HG03196 (cell line): ENCODE data around the gene FASTKD3.

Experiments used
- ATAC-seq: cut with Tn5 transposase; IDR thresholded peaks from one replicate; pipeline ENCODE4 v1.9.1; 2021; ENCODE audit not compliant: unreplicated experiment

Gene FASTKD3

GRCh38 chr5:7881091-7881490, 12.3 kb upstream of the FASTKD3 start:
- ATAC-seq = no peak

GRCh38 chr5:7878381-7878873, 9.6 kb upstream of the FASTKD3 start:
- peak; percentile 89 for ATAC-seq

DNA sequence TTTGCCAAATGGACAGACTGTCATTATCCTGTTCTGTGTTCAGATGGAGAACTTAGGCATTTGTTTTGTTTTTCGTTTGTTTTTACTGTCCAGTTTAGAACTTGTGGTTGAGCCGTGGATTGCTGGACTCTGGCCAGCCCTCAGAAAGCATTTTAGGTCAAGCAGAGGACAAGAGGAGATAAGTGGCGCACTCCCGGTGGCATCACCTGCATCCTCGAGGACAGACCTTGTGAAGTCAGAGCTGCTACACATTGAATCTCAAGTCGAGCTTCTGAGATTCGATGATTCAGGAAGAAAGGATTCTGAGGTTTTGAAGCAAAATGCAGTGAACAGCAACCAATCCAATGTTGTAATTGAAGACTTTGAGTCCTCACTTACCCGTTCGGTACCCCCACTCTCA, 9.0 kb upstream of the FASTKD3 start:
- no peak for ATAC-seq

- peak; percentile 37 for ATAC-seq
These were observed 8.0 kb upstream of the FASTKD3 start for GRCh38 chr5:7876867-7877266.

DNA sequence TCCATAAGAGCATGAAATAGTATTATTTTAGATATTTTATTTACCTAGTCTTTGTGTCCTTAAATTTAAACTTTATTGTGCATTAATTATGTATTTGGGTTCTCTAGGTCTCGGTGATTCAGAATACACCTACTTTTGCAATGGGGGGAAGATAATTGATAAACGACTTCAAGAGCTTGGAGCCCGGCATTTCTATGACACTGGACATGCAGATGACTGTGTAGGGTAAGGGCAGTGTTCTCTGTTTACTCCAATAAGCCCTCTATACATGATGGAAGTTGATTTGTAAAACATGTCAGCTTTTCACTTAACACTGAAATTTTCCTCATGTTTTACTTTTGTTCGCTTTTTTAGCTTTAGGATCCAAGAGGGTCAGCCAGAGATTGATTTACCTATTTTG, 6.3 kb upstream of the FASTKD3 start:
- no peak for ATAC-seq

- ATAC-seq = no peak
These were observed 5.8 kb upstream of the FASTKD3 start for GRCh38 chr5:7874639-7875038.

DNA sequence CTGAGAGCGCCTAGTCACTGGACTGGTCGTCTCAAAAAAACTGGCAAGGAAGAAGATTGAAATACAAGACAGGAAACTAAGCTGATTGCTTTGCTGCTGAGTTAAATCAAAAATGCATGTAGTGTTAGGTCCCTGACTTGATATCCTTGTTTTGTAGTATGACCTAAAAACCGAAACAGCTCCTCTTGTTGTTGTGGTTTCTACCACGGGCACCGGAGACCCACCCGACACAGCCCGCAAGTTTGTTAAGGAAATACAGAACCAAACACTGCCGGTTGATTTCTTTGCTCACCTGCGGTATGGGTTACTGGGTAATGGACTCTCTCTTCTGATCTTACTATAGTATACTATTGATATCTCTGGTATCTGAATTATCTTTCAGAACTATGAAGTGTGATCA, 4.4 kb upstream of the FASTKD3 start:
- ATAC-seq = no peak

DNA sequence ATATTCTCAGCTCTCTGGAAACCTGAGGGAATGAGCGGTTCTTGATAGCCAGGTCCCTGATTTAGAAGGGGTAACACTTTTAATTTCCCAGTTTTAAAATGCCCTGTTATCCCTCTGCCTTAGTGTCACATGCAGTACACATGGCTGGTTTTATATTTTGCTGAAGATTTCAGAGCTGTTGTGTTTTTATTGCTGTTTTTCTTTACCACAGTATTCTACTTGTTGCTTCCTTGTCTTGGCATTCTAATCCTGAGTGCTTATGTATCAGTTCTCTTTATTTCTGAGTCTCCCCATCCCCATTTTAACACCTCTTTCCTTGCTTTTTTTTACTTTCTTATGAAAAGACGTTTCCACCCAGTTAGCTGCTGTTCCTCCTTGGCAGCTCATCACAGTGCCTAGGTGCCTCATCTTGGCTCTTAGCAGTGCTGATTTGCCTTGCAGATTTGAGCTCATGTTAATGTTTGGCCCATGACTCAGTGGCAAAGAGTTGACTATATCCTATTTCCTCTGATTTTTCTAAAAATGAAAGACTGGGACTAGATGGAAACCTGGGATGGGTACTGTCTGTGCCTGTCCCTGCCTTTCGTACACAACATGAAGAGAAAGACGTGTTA, 3.8 kb upstream of the FASTKD3 start:
- ATAC-seq = no peak

DNA sequence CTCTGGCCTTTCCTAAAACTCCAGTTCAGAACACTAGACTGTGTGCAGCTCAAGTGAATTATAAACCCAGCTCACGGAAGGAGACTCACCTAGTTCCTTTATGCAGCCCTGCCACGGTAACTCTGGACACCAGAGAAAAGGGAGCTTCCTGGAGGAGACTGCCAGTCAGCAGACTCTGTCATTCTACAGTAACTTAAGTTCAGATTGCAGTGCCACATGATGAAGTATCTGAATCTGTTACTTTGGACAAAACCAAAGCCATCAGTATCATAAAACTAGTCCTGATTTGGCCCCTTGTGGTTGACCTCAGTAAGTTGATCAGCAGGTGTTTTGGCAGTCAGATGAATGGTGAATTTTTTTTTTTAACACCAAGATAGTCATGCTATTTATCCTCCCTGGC, 2.8 kb upstream of the FASTKD3 start:
- ATAC-seq = no peak

- ATAC-seq = peak; percentile 31
These were observed 774 bp upstream of the FASTKD3 start for GRCh38 chr5:7869474-7870136.

GRCh38 chr5:7868427-7868772, 431 bp downstream of the FASTKD3 start:
- ATAC-seq = peak; percentile 1

DNA sequence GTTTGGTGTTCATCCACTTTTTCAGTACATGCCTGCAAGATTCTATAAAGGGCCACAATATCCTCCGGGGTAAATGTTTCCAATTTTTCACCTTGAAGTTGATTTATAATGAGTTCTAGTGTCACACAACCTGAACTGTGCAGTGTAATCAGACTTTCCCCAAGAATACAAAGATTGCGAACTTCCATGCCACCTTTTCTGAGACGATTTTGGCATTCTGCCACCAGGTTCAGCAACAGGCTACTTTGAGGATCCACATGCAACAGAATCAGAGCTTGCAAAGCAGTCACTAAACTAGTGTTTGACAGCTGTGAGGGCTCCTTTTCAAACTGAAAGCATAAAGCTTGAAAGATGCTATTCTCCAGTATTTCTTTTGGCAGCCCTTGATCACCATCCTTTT, 1.6 kb downstream of the FASTKD3 start:
- ATAC-seq = no peak

GRCh38 chr5:7866196-7866595, 2.6 kb downstream of the FASTKD3 start:
- no peak for ATAC-seq

DNA sequence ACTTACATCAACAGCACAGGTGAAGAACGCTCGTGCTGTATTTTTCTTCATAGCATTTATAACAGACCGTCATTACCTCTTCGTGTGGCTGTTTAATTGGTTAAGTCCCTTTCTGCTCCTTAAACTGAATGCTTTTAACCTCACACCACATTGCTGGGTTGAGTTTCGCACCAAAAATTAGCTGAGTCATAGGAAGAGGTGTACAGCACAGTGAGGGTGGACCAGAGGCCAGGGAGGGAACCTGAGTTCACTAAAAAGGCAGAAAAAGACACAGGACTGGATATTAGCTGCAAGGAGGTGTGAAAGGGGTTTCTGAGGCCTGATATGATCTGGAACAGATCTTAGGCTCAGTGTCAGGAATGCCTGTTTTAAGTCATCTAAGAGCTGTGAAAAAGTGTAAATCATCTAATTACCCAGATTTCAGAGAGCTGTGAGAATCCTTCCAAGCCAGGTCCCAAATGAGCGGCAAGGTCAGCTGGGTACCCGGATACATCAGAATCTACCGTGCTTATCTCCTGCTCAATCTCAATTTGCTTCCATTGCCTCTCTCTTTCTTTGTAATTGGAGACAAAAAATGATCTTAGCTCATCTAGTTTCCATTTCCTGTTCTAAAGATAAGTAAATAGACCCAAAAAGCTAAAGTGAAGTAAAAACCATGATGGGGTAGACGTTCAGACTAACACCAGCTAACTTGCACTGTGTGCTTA, 10.8 kb downstream of the FASTKD3 start:
- ATAC-seq = no peak

- ATAC-seq = no peak
These were observed 11.5 kb downstream of the FASTKD3 start for GRCh38 chr5:7857361-7857760.

DNA sequence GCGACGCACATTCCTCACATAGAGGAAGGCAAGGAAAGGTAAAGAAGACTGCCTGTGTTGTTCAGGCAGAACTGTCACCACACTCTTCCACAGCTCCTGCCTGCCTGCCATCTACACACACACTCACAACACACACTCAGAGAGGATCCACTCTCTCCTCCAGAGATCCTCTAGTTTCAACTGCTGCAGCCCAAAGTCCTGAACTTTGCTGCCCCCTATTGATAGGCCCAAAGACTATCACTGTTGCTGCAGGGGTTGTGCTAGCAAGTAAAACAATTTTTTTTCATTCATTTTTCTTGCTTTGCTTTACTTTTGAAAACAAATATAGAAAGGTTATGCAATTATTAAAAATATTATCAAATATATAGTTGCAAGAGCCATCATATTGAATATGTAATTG, 12.0 kb downstream of the FASTKD3 start:
- no peak for ATAC-seq

DNA sequence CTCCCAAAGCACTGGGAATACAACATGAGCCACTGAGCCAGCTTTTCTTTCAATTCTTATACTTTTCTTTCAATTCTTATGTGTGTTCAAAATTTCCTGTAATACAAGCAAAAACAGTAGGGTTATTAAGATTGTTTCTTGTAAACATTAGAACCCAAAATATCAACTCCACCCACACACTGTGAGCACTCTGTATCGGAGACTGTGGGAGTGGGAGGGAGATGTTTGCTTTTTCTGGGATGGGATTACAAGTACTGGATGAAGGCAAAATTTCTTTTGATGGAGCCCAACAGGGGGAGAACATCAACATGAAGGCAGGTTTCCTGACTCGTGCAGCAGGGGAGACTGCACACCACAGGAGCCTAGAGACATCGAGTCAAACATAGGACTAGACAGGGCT, 13.2 kb downstream of the FASTKD3 start:
- ATAC-seq = no peak

DNA sequence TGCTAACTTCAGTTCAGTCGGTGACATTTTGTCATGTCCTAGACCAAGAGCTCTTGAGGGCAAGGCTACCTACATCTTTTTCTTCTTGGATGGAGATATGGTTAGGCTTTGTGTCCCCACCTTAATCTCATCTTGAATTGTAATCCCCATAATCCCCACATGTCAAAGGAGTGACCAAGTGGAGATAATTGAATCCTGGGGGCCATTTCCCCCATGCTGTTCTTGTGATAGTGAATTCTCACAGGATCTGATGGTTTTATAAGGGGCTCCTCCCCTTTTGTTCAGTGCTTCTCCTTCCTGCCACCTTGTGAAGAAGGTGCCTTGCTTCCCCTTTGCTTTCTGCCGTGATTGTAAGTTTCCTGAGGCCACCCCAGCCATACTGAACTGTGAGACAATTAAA, 15.8 kb downstream of the FASTKD3 start:
- ATAC-seq = no peak

- no peak for ATAC-seq
These were observed 16.3 kb downstream of the FASTKD3 start for GRCh38 chr5:7852542-7852941.

DNA sequence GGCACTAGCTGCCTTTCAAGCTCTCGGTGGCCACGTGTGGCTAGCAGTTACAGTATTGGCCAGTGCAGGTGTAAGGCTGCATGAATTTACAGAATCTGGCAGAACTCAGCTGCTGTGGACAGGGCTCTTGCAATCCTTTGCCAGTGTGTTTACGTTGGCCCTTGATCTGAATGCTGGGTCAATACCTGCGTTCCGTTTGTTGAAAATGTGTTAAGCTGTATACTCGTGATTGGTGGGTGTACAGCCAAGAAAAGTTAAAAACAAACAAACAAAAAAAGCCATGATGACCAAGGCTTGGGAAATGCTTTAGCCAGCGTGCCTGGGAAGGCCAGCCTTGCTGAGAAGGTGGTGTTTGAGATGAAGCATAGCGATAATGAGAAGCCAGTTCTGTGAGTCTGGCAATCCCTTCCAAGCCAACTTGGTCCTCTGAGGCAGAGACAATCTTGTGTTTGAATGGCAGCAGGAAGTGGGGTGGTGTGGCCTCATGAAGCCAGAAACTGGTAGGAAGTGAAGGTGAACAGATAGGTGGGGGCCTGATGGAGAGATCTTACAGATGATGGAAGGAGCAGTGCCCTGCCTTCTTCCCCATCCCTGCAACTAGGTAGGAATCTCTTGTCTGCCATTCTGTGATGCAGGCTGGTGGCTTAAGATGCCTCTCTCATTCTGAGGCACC, 17.1 kb downstream of the FASTKD3 start:
- ATAC-seq = no peak

- ATAC-seq = no peak
These were observed 17.6 kb downstream of the FASTKD3 start for GRCh38 chr5:7851240-7851592.
